GM18867 (cell line): ENCODE measurements around the gene STXBP4.
"Not testable (repeated sequence)": the region's sequence is repeated elsewhere in the genome, so short reads cannot be mapped to it uniquely, and the experiment has no call there.

ENCODE experiments used
- ATAC-seq: cut with Tn5 transposase; IDR thresholded peaks from one replicate; pipeline ENCODE4 v1.9.1; 2021; ENCODE audit warnings: mild to moderate bottlenecking, moderate library complexity; ENCODE audit not compliant: unreplicated experiment

The STXBP4 gene

GRCh38 chr17:55038291-55038690 lies 69.7 kb downstream of the STXBP4 start:
- ATAC-seq: no peak

GRCh38 chr17:55040611-55041010 lies 72.0 kb downstream of the STXBP4 start:
- ATAC-seq: no peak

GRCh38 chr17:55053855-55054254 lies 85.3 kb downstream of the STXBP4 start:
- no peak for ATAC-seq

GRCh38 chr17:55054429-55054828 lies 85.9 kb downstream of the STXBP4 start:
- ATAC-seq: no peak

GRCh38 chr17:55056526-55056925 lies 88.0 kb downstream of the STXBP4 start:
- no peak for ATAC-seq

- ATAC-seq: no peak
Measured at GRCh38 chr17:55057184-55057583, 88.6 kb downstream of the STXBP4 start.

GRCh38 chr17:55059724-55060123 lies 91.2 kb downstream of the STXBP4 start:
- no peak for ATAC-seq

- ATAC-seq: no peak
Measured at GRCh38 chr17:55062921-55063320, 94.4 kb downstream of the STXBP4 start.

- ATAC-seq: no peak
Measured at GRCh38 chr17:55063885-55064874, 95.6 kb downstream of the STXBP4 start.

GRCh38 chr17:55067697-55068439 lies 99.3 kb downstream of the STXBP4 start:
- no peak for ATAC-seq

GRCh38 chr17:55068862-55069811 lies 100.6 kb downstream of the STXBP4 start:
- no peak for ATAC-seq

- no peak for ATAC-seq
Measured at GRCh38 chr17:55069983-55070529, 101.5 kb downstream of the STXBP4 start.

- ATAC-seq: peak; percentile 48
Measured at GRCh38 chr17:55072898-55073297, 104.3 kb downstream of the STXBP4 start.

- ATAC-seq: not testable (repeated sequence)
Measured at GRCh38 chr17:55073467-55073866, 104.9 kb downstream of the STXBP4 start.

- no peak for ATAC-seq
Measured at GRCh38 chr17:55081559-55081958, 113.0 kb downstream of the STXBP4 start.

GRCh38 chr17:55086635-55087058 lies 118.1 kb downstream of the STXBP4 start:
- no peak for ATAC-seq

GRCh38 chr17:55089256-55089655 lies 120.7 kb downstream of the STXBP4 start:
- no peak for ATAC-seq

GRCh38 chr17:55090079-55090492 lies 121.5 kb downstream of the STXBP4 start:
- peak; percentile 96 for ATAC-seq

GRCh38 chr17:55093353-55093752 lies 124.8 kb downstream of the STXBP4 start:
- no peak for ATAC-seq

GRCh38 chr17:55098765-55099164 lies 130.2 kb downstream of the STXBP4 start:
- ATAC-seq: no peak
